ENCODE measurements around the gene TBL2.

DNA sequence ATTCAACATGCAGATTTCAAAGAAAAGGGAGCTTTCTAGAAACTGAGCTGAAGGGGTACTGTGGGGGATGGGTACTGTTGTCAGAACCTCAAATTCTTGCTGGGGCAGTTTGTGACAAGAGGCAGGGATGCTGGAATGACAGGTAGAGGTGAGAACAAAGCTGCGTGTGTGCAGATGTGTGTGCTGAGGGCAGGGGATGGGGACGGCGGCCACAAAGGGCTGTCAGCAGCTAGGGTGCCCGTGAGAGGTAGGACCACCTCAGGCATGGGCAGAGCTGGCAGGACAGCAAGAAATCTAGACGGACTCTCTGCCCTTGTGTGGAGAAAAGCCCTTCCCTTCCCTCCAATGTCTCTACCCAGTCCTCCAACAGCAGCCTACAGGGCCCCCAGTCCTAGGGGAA is 41.9 kb downstream of the TBL2 start:
- TF ChIP-seq, protein P1, sequence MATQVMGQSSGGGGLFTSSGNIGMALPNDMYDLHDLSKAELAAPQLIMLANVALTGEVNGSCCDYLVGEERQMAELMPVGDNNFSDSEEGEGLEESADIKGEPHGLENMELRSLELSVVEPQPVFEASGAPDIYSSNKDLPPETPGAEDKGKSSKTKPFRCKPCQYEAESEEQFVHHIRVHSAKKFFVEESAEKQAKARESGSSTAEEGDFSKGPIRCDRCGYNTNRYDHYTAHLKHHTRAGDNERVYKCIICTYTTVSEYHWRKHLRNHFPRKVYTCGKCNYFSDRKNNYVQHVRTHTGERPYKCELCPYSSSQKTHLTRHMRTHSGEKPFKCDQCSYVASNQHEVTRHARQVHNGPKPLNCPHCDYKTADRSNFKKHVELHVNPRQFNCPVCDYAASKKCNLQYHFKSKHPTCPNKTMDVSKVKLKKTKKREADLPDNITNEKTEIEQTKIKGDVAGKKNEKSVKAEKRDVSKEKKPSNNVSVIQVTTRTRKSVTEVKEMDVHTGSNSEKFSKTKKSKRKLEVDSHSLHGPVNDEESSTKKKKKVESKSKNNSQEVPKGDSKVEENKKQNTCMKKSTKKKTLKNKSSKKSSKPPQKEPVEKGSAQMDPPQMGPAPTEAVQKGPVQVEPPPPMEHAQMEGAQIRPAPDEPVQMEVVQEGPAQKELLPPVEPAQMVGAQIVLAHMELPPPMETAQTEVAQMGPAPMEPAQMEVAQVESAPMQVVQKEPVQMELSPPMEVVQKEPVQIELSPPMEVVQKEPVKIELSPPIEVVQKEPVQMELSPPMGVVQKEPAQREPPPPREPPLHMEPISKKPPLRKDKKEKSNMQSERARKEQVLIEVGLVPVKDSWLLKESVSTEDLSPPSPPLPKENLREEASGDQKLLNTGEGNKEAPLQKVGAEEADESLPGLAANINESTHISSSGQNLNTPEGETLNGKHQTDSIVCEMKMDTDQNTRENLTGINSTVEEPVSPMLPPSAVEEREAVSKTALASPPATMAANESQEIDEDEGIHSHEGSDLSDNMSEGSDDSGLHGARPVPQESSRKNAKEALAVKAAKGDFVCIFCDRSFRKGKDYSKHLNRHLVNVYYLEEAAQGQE (IDR thresholded peaks at IDR 0.05): no peak
- TF ChIP-seq NPAS2 (CRISPR knock-in tag; IDR thresholded peaks at IDR 0.05; ENCODE audit: borderline replicate concordance) (no peak), HDAC2 (IDR thresholded peaks at IDR 0.05) (no peak), POLR2A (IDR thresholded peaks at IDR 0.05; ENCODE audit: low read length) (no peak), ZSCAN20 (CRISPR knock-in tag; IDR thresholded peaks at IDR 0.05) (no peak), RAD21 (conservative IDR thresholded peaks at IDR 0.05 in 1 of 2, IDR thresholded peaks at IDR 0.05 in 1 of 2) (no peak), TP53 (CRISPR knock-in tag; IDR thresholded peaks at IDR 0.05) (no peak), MYC (IDR thresholded peaks at IDR 0.05; ENCODE audit: borderline replicate concordance, low read length) (no peak), NR3C1 (IDR thresholded peaks at IDR 0.05) (no peak)
- TF ChIP-seq, protein P2, sequence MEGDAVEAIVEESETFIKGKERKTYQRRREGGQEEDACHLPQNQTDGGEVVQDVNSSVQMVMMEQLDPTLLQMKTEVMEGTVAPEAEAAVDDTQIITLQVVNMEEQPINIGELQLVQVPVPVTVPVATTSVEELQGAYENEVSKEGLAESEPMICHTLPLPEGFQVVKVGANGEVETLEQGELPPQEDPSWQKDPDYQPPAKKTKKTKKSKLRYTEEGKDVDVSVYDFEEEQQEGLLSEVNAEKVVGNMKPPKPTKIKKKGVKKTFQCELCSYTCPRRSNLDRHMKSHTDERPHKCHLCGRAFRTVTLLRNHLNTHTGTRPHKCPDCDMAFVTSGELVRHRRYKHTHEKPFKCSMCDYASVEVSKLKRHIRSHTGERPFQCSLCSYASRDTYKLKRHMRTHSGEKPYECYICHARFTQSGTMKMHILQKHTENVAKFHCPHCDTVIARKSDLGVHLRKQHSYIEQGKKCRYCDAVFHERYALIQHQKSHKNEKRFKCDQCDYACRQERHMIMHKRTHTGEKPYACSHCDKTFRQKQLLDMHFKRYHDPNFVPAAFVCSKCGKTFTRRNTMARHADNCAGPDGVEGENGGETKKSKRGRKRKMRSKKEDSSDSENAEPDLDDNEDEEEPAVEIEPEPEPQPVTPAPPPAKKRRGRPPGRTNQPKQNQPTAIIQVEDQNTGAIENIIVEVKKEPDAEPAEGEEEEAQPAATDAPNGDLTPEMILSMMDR (IDR thresholded peaks at IDR 0.05): no peak
- TF ChIP-seq, protein P3, sequence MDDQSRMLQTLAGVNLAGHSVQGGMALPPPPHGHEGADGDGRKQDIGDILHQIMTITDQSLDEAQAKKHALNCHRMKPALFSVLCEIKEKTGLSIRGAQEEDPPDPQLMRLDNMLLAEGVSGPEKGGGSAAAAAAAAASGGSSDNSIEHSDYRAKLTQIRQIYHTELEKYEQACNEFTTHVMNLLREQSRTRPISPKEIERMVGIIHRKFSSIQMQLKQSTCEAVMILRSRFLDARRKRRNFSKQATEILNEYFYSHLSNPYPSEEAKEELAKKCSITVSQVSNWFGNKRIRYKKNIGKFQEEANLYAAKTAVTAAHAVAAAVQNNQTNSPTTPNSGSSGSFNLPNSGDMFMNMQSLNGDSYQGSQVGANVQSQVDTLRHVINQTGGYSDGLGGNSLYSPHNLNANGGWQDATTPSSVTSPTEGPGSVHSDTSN (IDR thresholded peaks at IDR 0.05): no peak
- TF ChIP-seq, protein P4, sequence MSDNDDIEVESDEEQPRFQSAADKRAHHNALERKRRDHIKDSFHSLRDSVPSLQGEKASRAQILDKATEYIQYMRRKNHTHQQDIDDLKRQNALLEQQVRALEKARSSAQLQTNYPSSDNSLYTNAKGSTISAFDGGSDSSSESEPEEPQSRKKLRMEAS (IDR thresholded peaks at IDR 0.05): no peak

All from A549 (cell line).